Epidermal melanocyte (primary cell): ENCODE data around the gene LRRC4.

ENCODE experiments used
- DNase-seq: peaks from one replicate; pipeline ENCODE4 v3.0.0; 2011; ENCODE audit warnings: low spot score; ENCODE audit not compliant: insufficient read length

LRRC4 gene

GRCh38 chr7:127979728-127980126, 51.5 kb downstream of the LRRC4 start:
- no peak for DNase-seq

- DNase-seq = no peak
Measured at GRCh38 chr7:127979113-127979727, 52.0 kb downstream of the LRRC4 start.

- DNase-seq = no peak
Measured at GRCh38 chr7:127978421-127978820, 52.8 kb downstream of the LRRC4 start.
